IPS-11a (cell line): Measurements from ENCODE around the gene XRCC4.
"Not testable (repeated sequence)": the region's sequence is repeated elsewhere in the genome, so short reads cannot be mapped to it uniquely, and the experiment has no call there.

Experiments used
- H3K4me3 ChIP-seq: one replicate; pipeline ENCODE4 v1.5.1; 2013; ENCODE audit warnings: low read depth, low read length, control low read depth

Gene XRCC4

GRCh38 chr5:83107692-83108420 lies 30.5 kb downstream of the XRCC4 start:
- no peak overlapping the region for H3K4me3 ChIP-seq

GRCh38 chr5:83109380-83109779 lies 32.0 kb downstream of the XRCC4 start:
- no peak overlapping the region for H3K4me3 ChIP-seq

GRCh38 chr5:83115816-83116215 lies 38.5 kb downstream of the XRCC4 start:
- H3K4me3 ChIP-seq = no peak overlapping the region

GRCh38 chr5:83118471-83118870 lies 41.1 kb downstream of the XRCC4 start:
- H3K4me3 ChIP-seq = no peak overlapping the region

- no peak overlapping the region for H3K4me3 ChIP-seq
Observed at GRCh38 chr5:83118976-83119375, 41.6 kb downstream of the XRCC4 start.

GRCh38 chr5:83124593-83124992 lies 47.2 kb downstream of the XRCC4 start:
- no peak overlapping the region for H3K4me3 ChIP-seq

GRCh38 chr5:83125560-83125959 lies 48.2 kb downstream of the XRCC4 start:
- H3K4me3 ChIP-seq = no peak overlapping the region

GRCh38 chr5:83126501-83126900 lies 49.2 kb downstream of the XRCC4 start:
- no peak overlapping the region for H3K4me3 ChIP-seq

- H3K4me3 ChIP-seq = no peak overlapping the region
Observed at GRCh38 chr5:83133797-83134196, 56.5 kb downstream of the XRCC4 start.

GRCh38 chr5:83142526-83142925 lies 65.2 kb downstream of the XRCC4 start:
- no peak overlapping the region for H3K4me3 ChIP-seq

- no peak overlapping the region for H3K4me3 ChIP-seq
Observed at GRCh38 chr5:83145241-83145640, 67.9 kb downstream of the XRCC4 start.

- H3K4me3 ChIP-seq = no peak overlapping the region
Observed at GRCh38 chr5:83145882-83146331, 68.6 kb downstream of the XRCC4 start.

- H3K4me3 ChIP-seq = no peak overlapping the region
Observed at GRCh38 chr5:83146441-83146840, 69.1 kb downstream of the XRCC4 start.

- no peak overlapping the region for H3K4me3 ChIP-seq
Observed at GRCh38 chr5:83147593-83147992, 70.2 kb downstream of the XRCC4 start.

GRCh38 chr5:83148370-83148769 lies 71.0 kb downstream of the XRCC4 start:
- no peak overlapping the region for H3K4me3 ChIP-seq

GRCh38 chr5:83149671-83150070 lies 72.3 kb downstream of the XRCC4 start:
- no peak overlapping the region for H3K4me3 ChIP-seq

GRCh38 chr5:83151821-83152220 lies 74.5 kb downstream of the XRCC4 start:
- no peak overlapping the region for H3K4me3 ChIP-seq

- H3K4me3 ChIP-seq = not testable (repeated sequence)
Observed at GRCh38 chr5:83152996-83153395, 75.6 kb downstream of the XRCC4 start.

GRCh38 chr5:83156001-83156400 lies 78.7 kb downstream of the XRCC4 start:
- H3K4me3 ChIP-seq = no peak overlapping the region

GRCh38 chr5:83157163-83157562 lies 79.8 kb downstream of the XRCC4 start:
- no peak overlapping the region for H3K4me3 ChIP-seq

- no peak overlapping the region for H3K4me3 ChIP-seq
Observed at GRCh38 chr5:83162601-83163000, 85.3 kb downstream of the XRCC4 start.

- H3K4me3 ChIP-seq = no peak overlapping the region
Observed at GRCh38 chr5:83167538-83167937, 90.2 kb downstream of the XRCC4 start.
